Thyroid gland (tissue), 4 donors: ENCODE measurements around the gene S100A6.

Experiments used
- POLR2A ChIP-seq, 2 donors: fragments of 450-650 bp; IDR thresholded peaks; one replicate each; pipeline ENCODE4 v1.6.1; 2017; ENCODE audit warnings: antibody characterized with exemption in 2 of 2, mild to moderate bottlenecking in 2 of 2, moderate library complexity in 1 of 2
- TF ChIP-seq, protein P1 (sequence below), 6 experiments: fragments of 200-600 bp in 3 of 6; fragments of 450-650 bp in 3 of 6; sonication (generic) in 3 of 6; IDR thresholded peaks; one replicate each; pipeline ENCODE4 v1.5.1; 2016 to 2019; ENCODE audit warnings: antibody characterized with exemption in 6 of 6, mild to moderate bottlenecking in 2 of 6, inconsistent platforms in 1 of 6, moderate library complexity in 1 of 6

DNA sequence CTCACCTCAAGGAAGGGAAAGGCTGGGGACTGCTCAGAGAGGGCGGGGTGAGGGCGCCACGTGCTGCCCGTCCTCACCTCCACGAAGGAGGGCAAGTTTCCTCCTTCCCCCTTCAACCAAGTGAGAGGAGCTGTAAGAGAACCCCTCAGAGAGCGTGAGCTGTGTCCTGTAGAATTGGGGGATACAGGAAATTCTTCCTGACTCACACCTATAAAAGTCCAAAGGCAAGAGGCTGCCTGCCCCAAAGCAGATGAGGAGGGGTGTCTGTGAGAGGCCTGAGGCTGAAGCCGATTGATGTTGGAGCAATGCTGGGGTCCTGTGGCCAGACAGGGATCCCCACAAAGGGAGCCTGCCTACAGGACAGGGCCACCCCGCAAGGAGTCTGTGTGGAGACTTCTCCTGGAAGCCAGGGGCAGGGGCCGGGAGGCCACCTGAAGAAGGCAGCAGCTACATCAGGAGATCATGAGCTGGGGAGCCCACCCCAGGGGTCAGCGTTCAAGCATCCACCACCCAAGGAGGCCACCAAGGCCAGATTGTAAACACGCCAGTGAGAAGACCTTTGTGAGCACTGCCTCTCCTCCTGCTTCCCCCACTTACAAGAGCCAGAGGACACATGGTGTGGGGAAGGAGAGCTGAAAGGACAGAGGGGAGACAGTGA is 27.7 kb downstream of the S100A6 start:
- TF ChIP-seq, protein P1, sequence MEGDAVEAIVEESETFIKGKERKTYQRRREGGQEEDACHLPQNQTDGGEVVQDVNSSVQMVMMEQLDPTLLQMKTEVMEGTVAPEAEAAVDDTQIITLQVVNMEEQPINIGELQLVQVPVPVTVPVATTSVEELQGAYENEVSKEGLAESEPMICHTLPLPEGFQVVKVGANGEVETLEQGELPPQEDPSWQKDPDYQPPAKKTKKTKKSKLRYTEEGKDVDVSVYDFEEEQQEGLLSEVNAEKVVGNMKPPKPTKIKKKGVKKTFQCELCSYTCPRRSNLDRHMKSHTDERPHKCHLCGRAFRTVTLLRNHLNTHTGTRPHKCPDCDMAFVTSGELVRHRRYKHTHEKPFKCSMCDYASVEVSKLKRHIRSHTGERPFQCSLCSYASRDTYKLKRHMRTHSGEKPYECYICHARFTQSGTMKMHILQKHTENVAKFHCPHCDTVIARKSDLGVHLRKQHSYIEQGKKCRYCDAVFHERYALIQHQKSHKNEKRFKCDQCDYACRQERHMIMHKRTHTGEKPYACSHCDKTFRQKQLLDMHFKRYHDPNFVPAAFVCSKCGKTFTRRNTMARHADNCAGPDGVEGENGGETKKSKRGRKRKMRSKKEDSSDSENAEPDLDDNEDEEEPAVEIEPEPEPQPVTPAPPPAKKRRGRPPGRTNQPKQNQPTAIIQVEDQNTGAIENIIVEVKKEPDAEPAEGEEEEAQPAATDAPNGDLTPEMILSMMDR (IDR thresholded peaks at IDR 0.05) = no peak
- TF ChIP-seq POLR2A (IDR thresholded peaks at IDR 0.05) = no peak
